NCI-H1092 (cell line): ENCODE data around the gene PANX3.
"Not testable (repeated sequence)": the region's sequence is repeated elsewhere in the genome, so short reads cannot be mapped to it uniquely, and the experiment has no call there.

Source experiments
- DNase-seq: peaks from one replicate; lab custom pipeline; 2025; lab: John Stamatoyannopoulos, UW

Gene PANX3, protein sequence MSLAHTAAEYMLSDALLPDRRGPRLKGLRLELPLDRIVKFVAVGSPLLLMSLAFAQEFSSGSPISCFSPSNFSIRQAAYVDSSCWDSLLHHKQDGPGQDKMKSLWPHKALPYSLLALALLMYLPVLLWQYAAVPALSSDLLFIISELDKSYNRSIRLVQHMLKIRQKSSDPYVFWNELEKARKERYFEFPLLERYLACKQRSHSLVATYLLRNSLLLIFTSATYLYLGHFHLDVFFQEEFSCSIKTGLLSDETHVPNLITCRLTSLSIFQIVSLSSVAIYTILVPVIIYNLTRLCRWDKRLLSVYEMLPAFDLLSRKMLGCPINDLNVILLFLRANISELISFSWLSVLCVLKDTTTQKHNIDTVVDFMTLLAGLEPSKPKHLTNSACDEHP

DNA sequence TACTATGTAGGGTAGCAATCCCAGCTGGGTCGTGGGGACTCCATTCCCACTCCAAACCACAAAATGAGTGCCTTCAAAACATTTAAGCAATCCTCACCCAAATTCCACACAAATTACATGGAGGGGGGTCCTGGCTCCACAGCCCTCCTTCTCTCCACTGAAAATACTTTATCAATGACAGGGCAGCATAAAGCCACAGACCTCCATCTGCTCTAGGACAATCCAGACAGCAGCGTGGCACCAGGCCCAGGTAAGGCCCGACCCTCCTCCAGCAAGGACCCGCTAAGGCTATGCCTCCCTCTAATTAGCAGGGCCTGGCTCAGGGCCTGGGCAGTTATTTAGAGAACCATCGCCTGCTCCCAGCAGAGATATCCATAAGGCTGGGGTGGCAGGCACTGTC lies at the start of gene PANX3:
PANX3 (plus strand) TSS at position 365 of the 400 bp plus-strand sequence. CDS start 129 bp downstream, outside the sequence.
- DNase-seq = no peak

DNA sequence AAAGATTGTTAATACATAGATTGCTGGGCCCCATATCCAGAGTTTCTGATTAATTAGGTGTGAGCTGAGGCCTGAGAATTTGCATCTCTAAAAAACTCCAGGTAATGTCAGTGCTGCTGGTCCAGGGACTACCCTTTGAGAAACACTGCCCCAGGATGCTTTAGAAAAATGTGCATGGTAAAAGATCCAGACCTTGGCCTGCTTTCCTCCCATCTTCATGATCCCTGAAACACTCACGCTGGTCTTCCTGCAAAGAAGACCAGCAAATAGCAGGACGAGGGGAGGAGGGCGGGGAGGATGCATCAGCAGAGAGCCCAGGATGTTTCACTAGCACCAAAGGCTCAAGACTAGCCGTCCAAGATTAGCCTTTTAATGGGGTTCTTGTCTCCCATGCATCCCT lies 41.5 kb upstream of the PANX3 start, which contains the start of gene OR8A1:
OR8A1 (plus strand) TSS at position 301 of the 400 bp plus-strand sequence. CDS start 123 bp downstream, outside the sequence.
- no peak for DNase-seq

DNA sequence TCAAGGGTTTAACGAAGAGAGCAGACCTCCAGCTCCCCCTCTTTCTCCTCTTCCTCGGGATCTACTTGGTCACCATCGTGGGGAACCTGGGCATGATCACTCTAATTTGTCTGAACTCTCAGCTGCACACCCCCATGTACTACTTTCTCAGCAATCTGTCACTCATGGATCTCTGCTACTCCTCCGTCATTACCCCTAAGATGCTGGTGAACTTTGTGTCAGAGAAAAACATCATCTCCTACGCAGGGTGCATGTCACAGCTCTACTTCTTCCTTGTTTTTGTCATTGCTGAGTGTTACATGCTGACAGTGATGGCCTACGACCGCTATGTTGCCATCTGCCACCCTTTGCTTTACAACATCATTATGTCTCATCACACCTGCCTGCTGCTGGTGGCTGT lies 41.1 kb upstream of the PANX3 start:
- DNase-seq = no peak

DNA sequence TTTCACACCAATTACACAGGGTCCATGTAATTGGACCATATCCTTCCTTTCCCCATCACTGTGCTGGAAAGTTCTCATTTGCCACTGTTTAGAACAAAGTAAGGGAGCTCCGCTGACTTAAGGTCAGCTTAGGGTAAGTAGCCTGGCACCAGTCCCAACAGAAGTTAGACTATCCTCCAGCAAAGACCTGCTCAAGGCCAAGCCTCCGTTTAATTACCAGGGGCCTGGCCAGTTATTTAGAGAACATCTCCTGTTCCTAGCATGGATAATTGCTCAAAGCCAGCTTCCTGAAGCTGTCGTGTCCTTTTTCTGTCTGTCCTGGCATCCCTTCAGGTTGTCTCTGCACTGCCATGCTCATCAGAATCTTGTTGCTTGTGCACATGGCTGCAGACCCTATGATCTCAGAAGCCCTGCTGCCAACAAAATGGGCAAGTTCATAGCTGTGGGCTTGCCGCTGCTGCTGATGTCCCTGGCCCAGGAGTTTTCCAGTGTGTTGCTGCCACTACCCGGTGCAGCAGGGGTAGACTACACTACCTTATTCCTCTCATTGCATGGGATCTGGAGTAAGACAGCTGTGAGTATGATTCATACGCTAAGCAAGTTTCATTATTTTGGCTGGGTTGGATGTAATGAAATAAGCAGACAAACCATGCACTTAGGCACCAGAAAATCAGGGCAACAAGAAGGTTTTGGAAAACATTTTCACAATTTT lies 33.4 kb upstream of the PANX3 start:
- no peak for DNase-seq

DNA sequence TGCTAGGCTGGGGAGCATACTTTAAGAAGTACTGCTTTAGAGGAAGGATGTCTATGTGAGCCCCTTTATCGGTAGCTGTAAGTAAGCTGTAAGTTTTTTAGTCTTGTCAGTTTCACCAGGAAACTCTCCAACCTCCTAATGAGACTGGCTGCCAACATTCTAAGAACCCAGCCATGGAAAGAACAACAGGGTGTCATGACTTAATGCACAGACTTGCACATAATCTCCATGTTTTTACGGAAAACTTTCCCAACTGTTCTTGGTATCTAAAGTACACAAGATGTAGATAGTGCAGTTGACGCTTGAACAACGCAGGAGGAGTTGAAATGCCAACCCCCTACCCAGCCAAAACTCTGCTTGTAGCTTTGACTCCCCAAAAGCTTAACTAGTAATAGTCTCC lies 32.5 kb upstream of the PANX3 start:
- DNase-seq = no peak

DNA sequence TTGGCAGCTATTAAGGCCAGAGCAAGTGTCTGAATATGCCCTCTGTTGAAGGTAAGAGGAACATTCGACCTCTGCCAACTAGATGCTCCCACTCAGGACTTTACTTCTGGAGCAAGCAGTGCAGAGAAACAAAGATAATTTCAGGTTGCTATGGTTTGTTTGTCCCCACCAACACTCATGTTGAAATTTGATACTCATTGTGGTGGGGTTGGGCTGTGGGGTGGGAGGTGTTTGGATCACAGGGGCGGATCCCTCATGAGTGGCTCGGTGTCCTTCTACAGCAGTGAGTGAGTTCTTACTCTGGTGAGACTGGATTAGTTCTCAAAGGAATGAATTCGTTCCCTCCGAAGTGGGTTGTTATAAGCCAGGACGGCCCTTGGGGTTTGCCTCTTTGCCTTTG lies 29.4 kb upstream of the PANX3 start:
- DNase-seq = no peak

DNA sequence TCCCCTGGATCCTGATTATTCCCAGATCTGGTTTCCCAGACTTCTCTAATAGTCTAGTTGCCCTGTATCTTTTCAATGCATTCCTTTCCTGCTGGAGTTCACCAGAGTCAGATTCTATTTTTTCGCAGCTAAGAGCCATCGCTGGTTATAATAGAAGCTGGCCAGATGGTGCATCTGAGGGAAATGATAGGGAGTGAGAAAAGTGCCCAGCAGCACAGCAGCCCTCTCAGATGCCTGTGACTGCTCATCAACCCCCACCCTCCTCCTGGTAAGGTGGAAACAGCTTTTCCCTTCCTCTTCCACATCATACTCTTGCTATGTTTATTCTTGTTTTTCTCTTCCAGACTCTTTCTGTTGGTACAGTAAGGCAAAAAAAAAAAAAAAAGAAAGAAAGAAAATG lies 28.7 kb upstream of the PANX3 start:
- DNase-seq = no peak

DNA sequence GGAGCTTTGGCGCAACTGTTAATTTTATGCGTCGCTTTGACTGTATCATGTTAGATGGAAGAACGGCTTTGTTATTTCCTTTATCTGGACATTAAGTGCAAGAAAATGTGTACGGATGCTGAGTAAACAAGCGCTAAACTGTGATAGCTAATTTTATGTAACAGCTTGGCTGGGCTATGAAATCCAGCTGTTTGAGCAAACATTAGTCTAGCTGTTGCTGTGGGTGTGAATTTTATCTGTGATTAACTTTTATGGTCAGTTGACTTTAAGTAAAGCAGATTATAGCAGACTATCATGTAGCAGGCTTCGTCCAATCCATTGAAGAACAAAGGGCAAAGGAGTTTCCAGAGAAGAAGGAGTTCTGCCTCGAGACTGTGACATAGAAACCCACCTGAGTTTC lies 27.4 kb upstream of the PANX3 start:
- DNase-seq = no peak

DNA sequence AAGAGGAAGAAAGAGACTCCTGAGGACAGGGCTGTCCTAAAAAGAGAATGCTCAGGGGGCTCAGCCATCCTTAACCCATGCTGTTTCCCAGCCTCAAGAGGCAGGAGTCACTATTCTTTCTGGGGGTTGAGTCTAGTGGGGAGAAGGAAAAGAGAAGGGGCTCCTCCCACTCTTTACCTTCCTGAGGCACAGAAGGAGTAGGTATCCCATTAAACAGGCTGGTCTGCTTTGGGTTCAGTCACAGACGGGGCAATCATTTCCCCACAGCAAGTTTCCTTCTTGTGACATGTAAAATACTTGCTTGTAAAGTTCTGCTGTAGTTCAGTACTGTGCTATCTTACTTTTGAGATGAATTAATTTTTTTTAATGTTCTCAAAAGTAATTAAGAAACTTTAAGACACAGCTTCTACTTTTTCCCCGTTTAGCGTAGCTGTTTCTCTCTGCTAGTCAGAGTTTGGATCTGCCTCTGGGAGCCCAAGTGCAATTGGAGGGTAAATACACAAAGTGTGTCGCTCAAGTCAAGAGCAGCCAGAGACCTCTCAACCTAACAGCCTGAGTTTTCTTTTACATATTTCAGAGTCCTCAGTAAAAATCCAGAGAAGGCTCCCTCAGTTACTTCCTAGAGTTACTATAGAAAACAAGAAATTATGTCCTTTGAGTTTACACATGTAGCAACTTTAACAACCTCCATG lies 26.4 kb upstream of the PANX3 start:
- DNase-seq = no peak

DNA sequence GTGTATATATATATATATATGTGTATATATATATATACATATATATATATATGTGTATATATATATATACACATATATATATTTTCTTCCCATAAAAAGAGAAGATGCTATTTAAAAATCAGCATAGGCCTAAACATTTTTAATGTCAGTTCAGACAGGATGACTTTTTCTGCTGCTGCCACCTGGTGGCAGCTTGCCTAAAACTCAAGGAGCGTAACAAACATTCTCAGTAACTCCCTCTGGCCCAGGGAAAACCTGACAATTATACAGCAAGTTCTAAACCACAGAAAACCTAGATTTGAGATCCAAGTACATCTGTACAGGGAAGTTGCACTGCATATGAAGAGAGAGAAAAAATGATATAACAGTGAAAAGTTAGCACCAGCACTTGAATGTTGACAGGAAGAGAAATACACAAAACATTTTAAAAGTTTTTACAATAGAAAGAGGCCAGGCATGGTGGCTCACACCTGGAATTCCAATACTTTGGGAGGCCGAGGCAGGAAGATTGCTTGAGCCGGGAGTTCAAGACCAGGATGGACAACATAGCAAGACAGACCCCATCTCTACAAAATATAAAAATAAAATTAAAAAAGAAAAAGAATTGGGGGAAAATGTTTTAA lies 24.9 kb upstream of the PANX3 start:
- peak; percentile 59 for DNase-seq

DNA sequence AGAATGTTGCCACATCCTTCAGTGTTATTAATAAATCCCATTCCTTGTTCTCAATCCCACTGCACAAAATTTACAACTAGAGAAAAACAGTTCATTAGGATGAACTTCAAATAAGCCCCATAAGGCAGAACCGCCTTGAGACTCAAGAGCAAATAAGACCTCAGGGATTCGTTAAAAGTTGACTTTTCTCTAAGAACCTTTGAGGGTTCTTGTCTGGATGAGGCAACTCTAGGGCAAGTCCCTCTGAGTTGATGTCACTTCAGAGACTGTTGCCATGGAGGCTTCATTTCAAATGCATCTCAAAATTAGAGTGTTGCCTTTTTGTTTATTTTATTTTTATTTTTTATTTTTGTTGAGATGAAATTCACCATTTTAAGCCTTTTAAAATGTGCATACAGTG lies 19.8 kb upstream of the PANX3 start:
- no peak for DNase-seq

DNA sequence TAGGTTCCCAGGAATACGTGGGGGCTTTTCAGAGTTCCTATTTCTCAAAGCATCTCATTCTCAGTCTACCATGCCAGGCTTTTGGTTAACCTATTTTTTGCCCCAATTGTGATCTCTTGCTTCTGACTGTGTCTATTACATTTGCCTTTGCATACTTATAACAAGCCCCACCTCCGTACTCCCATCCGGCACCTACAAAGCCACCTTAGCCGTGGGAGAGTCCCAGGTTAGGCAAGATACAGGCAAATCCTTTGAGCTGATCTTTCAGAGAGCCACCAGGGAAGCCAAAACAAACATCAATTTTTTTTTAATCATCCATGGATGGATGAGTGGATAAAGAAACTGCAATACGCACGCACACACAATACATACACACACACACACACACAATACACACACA lies 18.6 kb upstream of the PANX3 start:
- DNase-seq = no peak

DNA sequence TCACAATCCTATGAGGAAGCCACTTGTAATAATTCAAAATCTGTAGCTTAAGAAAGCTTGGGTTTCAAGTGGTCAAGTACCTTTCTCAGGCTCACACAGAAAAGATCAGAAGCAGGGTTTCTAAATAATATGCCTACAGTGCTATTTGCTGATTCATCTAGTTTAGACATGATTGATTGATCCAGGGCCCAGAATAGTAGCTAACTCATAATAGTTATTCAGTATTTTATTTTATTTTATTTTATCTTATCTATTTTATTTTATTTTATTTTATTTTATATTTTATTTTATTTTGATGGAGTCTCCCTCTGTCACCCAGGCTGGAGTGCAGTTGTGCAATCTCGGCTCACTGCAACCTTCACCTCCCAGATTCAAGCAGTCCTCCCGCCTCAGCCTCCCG lies 15.9 kb upstream of the PANX3 start:
- no peak for DNase-seq

DNA sequence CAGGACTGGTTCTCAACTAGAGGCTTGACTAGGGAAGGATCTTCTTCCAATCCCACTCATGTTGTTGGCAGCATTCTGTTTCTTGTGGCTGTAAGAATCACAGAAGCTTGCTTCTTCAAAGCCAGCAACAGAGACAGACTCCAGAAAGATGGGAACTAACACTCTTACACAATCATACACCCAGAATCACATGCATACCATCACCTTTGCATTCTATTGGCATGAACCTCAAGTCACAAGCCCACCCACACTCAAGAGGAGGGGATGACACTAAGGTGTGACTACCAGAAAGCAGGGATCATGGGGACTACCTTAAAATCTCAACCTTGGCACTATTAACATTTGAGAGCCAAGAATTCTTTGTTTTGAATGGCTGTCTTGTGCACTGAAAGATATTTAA lies 13.6 kb upstream of the PANX3 start:
- DNase-seq = no peak

DNA sequence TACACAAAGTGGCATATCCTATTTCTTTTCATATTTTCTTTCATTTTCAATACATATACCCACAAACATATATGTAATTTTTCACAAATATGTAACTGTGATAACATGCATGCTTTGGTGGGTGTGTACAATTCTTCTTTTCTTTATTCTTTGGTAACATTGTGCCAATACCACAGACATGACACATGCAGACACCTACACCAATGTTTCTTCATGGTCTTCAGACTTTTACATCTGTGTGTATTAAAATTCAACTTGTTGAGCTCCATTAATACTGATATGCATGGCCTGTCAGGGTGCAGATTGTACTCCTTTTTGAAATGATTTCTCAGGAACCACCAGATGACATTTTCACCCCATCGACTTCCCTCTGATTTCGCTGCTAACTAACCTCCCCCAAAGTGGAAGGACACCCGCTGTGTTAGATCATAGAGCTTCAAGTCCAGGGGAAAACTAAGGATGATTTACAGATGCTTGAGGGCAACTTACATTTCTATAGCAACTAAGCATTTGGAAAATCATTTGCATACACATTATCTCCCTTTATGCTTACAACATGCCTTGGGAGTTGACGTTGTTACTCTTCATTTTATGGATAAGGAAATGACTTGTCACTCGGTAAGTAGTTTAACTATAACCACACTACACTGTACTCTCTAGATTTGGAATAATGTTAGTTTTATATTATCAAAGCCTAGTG lies 10.5 kb upstream of the PANX3 start:
- DNase-seq = no peak

DNA sequence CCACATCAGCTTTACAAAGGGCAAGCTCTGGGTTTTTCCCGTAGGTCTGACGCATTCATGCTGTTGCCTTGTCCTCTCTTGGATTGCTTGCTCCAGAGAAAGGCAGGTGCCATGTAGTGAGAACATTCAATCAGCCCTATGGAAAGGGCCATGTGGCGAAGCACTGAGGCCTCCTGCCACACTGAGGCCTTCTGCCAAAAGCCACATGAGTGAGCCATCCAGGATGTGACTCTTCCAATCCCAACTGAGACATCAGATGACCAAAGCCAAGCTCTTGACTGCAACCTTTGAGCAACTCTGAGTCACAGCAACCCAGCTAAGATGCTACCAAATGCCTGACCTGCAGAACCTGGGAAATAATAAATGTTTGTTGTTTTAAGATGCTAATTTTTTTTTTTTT lies 9.0 kb upstream of the PANX3 start:
- DNase-seq = no peak

DNA sequence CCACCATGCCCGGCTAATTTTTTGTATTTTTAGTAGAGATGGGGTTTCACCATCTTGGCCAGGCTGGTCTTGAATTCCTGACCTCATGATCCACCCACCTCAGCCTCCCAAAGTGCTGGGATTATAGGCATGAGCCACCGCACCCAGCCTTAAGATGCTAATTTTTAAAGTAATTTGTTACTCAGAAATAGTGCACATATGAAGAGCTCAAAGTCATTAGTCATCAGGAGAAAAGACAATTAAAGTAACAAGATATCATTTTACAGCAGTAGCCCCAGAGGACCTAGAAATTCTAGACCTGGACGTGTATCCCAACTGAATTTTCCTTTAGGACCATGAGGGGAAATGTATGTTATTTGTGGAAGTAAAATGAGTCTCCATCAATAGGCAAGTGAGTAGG lies 8.5 kb upstream of the PANX3 start:
- DNase-seq = not testable (repeated sequence)

DNA sequence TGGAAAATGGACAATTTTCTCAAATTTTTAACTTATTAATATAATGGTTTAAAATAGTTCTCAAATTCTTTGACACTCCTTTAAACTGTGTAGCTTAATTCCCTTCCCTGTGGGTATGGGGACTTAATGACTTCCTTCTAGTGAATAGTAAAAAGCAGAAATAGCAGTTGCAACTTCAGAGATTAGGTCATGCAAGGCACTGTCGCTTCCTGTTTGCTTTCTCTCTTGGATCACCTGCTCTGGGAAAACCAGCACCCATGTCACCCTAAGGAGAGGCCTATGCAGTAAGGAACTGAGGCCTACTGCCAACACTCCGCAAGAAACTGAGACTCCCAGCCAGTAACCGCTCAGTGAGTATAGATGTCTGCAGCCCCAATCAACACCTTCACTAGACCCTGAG lies 5.5 kb upstream of the PANX3 start:
- no peak for DNase-seq

DNA sequence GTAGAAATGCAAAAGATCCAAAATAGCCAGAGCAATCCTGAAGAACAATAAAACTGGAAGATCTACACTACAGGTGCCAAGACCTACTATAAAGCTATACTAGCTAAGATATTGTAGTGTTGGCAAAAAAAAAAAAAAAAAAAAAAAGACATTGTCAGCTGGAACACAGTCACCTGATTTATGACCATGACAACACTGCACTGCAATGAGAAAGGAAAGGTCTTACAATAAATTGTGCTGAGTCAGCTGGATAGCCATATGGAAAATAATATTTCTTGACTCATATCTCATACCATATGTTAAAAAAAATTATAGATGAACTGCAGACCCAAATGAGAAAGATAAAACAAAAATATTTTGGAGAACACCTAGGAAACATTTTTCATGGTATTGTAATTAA lies 3.1 kb upstream of the PANX3 start:
- no peak for DNase-seq

DNA sequence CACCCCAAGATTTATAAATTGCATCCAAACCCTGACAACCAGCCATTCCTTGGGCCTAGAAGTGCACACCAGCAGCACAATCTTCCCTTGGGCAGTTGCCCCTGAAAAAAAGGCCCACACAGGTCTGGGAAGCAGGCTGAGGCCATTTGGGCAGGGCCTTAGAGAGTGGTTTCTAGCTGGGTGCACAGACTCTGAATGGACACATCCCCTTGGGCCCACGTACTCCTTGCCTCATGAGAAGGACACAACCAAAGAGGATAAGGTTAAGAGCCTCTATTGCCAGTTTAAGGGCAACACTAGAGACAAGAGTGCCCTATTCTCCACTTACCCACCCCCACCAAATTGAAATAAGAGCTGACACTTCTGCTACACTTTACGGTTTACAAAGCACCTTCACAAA lies 933 bp upstream of the PANX3 start:
- DNase-seq = no peak

DNA sequence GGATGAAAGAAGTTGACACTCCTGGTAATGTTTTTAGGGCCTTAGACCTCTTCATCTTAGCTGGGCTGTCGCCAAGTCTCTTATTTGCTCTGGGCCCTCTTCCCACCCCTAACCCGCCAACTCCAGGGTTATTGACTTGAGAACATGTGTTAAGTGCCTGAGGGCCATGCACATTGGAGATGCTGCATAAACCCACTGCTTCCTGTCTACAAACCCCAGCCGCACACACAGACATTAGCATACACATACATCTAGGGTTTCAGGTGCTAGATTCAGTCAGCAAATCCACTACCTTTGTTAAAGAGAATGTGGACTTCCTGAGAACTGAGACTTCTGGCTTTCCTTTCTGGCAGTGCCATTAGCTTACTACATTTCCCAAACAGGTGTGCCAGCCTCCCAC lies 817 bp downstream of the PANX3 start:
- DNase-seq = no peak
